Kidney epithelial cell (primary cell): ENCODE data around the gene TAS2R30. TPM values are rescaled to one million over a fixed set of nuclear protein-coding genes. Genes with fewer than 3 reads are reported as not detected.

Experiments used
- DNase-seq: peaks from one replicate; pipeline ENCODE4 v3.0.0-alpha.2; 2010; ENCODE audit warnings: low read depth
- H3K27me3 ChIP-seq: 2 replicates; pipeline ENCODE4 v1.6.0; 2011; ENCODE audit warnings: low read length; ENCODE audit not compliant: control insufficient read depth, insufficient read depth
- H3K36me3 ChIP-seq: 2 replicates; pipeline ENCODE4 v1.5.1; 2011; ENCODE audit warnings: low read length; ENCODE audit not compliant: control insufficient read depth, insufficient read depth
- H3K4me3 ChIP-seq: 2 replicates; pipeline ENCODE4 v1.5.1; 2011; ENCODE audit warnings: low read depth, mild to moderate bottlenecking, control low read depth, low read length
- total RNA-seq: library from RNA; depleted of rRNA; stranded (reverse); fragments of >200 nt; gene quantifications from 2 replicates; pipeline ENCODE4 v1.2.3, GENCODE V29; 2015
- TF ChIP-seq, protein P1 (sequence below): IDR thresholded peaks from 2 replicates; pipeline ENCODE4 v1.5.1; 2011; ENCODE audit warnings: mild to moderate bottlenecking, moderate library complexity, low read length, control low read depth, inconsistent platforms; ENCODE audit not compliant: insufficient read depth, poor library complexity, severe bottlenecking

Gene TAS2R30
- total RNA-seq, 1 donor from 2014 or later = 0.84 TPM

DNA sequence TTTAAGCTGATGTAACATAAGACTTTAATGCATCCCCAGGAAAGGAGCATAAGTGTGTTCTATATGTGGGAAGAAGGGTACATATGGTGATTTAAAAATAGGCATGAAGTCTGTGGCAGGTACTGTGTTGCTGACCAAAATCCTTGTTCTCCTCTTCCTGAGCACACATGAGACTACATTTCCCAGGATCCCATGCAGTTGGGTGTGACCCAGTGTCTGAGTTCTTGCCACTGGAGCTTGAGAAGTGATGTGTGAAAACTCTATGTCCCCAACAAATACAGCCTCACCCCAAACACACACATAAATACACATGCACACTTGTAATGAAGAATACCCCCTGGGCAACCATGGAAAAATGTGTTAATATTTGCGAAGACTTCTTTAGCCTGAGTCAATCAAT, 28.1 kb upstream of the TAS2R30 start:
- no peak overlapping the region for H3K4me3 ChIP-seq
- no peak for DNase-seq
- TF ChIP-seq, protein P1, sequence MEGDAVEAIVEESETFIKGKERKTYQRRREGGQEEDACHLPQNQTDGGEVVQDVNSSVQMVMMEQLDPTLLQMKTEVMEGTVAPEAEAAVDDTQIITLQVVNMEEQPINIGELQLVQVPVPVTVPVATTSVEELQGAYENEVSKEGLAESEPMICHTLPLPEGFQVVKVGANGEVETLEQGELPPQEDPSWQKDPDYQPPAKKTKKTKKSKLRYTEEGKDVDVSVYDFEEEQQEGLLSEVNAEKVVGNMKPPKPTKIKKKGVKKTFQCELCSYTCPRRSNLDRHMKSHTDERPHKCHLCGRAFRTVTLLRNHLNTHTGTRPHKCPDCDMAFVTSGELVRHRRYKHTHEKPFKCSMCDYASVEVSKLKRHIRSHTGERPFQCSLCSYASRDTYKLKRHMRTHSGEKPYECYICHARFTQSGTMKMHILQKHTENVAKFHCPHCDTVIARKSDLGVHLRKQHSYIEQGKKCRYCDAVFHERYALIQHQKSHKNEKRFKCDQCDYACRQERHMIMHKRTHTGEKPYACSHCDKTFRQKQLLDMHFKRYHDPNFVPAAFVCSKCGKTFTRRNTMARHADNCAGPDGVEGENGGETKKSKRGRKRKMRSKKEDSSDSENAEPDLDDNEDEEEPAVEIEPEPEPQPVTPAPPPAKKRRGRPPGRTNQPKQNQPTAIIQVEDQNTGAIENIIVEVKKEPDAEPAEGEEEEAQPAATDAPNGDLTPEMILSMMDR = no peak
- no peaks in the 10 kb centered on the region for H3K36me3 ChIP-seq
- no peaks in the 10 kb centered on the region for H3K27me3 ChIP-seq

GRCh38 chr12:11158885-11159444, 24.5 kb upstream of the TAS2R30 start:
- Histone ChIP-seq H3K36me3 (no peaks in the 10 kb centered on the region), H3K4me3 (no peak overlapping the region), H3K27me3 (no peaks in the 10 kb centered on the region)
- no peak for DNase-seq
- TF ChIP-seq, protein P1 = no peak

DNA sequence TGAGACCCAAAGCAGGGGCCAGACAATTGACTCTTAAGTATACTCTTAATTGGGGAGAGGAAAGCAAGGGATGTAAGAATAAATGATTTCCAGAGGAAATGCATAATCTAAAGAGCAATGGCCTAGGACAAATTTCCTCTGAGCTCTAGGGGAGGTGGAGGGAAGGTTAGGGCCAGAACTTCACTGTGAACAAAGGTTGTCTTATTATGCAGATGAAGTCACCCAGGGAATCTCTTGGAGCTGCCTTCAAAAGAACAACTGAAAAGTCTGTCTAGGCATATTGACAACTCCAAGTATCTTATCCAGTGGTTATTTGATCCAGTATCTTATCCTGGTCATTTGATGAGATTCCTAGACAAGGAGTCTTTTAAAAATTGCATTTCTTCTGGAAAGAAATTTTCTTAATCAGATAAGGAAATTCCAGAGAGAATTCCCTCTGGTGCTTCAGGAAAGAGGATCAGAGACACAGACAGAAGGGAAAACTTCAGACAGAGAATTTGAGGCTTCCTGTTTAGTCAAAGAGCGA, 20.0 kb upstream of the TAS2R30 start:
- H3K4me3 ChIP-seq = no peak overlapping the region
- no peaks in the 10 kb centered on the region for H3K36me3 ChIP-seq
- no peak for DNase-seq
- no peaks in the 10 kb centered on the region for H3K27me3 ChIP-seq
- TF ChIP-seq, protein P1 = no peak

GRCh38 chr12:11152725-11153124, 18.3 kb upstream of the TAS2R30 start:
- no peak overlapping the region for H3K4me3 ChIP-seq
- TF ChIP-seq, protein P1 = no peak
- no peaks in the 10 kb centered on the region for H3K27me3 ChIP-seq
- no peak for DNase-seq
- H3K36me3 ChIP-seq = no peaks in the 10 kb centered on the region

DNA sequence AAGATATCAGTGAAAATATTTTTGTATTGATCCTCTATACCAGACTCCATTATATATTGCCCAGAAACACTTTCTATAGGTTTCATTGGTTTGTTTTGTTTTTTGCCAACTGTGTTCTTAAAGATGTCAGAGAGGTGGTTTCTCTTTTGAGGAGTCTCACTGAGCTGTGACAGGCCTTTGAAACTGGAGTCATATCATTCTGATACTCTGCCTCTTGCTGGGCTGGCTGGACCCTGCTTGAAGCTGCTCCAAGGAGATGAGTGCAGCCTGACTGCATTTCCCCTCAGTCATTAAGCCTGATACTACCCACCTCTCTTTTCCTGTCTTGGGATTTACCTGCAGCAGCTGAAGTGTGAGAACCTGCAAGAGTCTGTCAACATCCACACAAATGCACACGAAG, 16.4 kb upstream of the TAS2R30 start:
- no peak for DNase-seq
- no peaks in the 10 kb centered on the region for H3K36me3 ChIP-seq
- TF ChIP-seq, protein P1 = no peak
- H3K27me3 ChIP-seq = no peaks in the 10 kb centered on the region
- H3K4me3 ChIP-seq = no peak overlapping the region

DNA sequence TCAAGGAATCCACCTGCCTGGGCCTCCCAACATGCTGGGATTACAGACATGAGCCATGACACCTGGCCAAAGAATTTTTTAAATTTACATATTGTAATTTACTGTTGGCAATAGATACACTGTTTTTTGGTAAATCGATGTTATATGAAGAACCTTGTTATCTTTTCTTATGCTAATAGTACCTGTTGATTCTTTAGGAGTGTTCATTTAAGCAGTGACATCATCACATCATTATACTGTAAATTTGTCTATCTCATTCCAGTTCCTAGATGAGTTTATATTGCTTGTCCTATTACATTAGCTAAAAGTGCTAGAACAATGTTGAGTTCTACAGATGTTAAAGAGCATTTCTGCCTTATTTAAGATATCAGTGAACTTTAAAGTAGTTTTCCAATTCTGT, 13.0 kb upstream of the TAS2R30 start:
- Histone ChIP-seq H3K36me3 (no peaks in the 10 kb centered on the region), H3K27me3 (no peaks in the 10 kb centered on the region), H3K4me3 (no peak overlapping the region)
- TF ChIP-seq, protein P1 = no peak
- DNase-seq = no peak
